Epidermal melanocyte (primary cell): ENCODE data around the gene PIP4K2A.

Experiments used
- DNase-seq: peaks from one replicate; pipeline ENCODE4 v3.0.0; 2011; ENCODE audit warnings: low spot score; ENCODE audit not compliant: insufficient read length

PIP4K2A gene

DNA sequence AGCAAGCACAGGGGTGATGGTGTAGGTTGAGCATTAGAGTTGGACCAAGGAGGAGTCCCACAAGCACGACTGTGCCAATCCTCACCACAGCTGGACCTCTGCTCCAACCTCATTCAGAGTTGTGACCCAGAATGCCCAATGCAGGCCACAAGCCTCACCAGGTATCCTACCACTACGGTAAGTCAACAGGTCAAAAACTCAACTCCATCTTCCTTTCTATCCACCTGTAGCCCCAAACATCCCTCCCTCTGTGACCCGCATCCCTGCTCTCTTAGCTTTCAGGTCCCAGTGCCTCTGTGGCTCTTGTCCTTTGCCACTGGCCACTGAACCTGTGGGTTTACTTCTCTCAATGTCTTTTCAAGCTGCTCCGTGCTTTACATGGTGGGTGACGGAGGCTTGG lies 112.8 kb downstream of the PIP4K2A start:
- no peak for DNase-seq

DNA sequence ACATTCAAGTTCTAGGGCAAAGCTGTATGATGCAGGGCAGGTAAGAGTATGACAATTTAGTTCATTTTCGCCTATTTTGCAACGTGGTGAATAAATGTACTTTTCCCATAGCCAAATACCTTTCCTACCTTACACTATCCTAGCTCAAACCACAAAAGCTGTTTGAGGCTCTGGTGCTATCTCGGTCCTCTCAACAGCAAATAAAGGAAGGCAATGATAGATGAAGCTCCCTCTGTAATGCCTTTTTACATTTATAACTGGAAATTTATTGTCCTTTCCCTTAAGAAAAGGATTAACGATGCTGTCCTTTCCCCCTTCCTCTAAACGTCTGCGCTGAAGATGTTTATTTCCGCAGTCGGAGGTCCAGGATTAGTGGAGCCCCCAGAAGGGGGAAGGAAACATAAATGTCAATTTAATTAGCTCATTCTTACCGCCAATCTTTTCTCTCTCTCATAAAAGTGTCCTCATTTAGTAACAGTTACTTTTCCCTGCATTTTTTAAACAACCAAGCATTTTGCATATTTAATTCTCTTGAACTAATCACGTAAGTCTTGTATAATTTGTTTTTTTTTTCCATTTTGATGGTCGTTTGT lies 114.6 kb downstream of the PIP4K2A start:
- no peak for DNase-seq

DNA sequence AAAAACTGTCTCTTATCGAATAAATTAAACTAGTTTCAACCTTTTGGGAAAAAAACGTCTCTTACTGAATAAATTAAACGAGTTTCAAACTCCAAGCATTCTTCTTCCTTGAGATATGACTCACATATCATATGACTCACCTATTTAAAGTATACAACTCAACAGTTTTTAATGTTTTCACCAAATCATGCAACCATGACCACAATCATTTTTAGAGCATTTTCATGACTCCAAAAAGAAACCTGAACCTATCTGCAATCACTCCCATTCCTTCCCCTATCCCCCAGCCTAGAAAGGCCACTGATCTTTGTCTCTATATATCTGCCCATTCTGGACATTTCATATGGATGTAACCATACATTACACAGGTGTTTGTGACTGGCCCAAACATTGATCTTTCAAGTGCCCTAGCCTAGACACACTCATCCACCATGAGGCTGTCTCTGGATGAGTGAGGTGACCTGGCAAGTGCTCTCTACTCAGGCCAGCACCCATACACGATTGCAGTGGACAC lies 115.3 kb downstream of the PIP4K2A start:
- DNase-seq, result no peak

DNA sequence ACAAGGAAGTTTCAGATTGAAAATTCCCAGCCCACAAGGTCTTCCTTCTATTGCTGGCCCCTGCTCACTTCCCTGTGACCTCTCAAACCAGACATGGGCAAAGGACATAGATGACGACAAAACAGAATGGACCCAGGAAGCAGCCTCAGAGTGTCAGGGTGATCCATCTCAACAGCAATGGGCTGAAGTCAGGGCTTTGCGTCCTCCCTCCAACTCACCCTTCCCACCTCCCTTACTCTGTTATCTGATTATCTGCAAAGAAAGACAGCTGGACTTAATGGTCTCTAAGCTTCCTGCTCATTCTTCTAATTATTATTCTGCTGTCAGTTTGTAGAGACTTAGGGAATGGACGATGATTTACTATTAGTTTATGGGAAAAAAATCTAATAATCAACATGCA lies 115.9 kb downstream of the PIP4K2A start:
- no peak for DNase-seq

DNA sequence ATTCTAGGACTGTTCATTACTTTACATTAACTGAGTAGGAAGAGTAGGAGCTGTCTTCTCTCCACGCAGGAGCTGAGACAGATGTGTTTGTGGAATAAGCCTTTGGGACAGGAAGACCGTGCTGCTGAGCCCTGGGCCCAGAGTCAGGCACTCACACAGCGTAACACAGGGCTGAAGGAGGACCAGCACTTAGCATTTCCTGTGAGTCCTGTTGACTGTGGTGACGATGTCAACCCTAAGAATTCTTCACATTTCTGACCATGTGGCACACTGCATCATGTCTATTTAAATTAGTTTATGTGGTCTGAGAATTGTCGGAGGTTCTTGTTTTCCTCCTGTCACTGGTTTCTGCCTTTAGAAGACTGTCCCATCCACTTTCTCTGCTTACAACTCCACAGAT lies 117.2 kb downstream of the PIP4K2A start:
- no peak for DNase-seq

DNA sequence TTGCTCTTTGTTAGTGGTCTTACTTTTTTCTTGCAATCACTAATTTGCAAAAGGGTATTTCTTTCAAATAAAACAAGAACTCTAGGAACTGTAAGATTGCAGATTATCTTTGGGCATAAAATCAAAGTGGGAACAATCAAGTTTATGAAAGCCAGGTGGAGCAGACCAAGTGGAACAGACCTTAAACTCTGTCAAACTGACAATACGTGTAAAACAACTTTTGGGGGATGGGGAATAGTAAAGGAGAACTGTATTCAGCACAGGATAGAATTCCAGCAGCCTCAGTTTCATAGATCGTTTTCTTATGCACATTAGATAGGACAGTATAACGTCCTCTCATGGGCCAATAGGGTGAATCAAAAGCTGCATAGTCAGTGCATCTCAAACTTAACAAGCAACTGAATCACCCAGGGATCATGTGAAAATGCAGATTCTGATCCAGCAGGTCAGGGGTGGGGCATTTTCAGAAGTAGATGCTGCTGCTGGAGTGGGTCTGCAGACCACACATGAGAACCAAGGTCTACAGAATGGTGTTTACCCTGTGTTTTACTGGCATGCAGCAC lies 120.7 kb downstream of the PIP4K2A start:
- DNase-seq, result no peak

DNA sequence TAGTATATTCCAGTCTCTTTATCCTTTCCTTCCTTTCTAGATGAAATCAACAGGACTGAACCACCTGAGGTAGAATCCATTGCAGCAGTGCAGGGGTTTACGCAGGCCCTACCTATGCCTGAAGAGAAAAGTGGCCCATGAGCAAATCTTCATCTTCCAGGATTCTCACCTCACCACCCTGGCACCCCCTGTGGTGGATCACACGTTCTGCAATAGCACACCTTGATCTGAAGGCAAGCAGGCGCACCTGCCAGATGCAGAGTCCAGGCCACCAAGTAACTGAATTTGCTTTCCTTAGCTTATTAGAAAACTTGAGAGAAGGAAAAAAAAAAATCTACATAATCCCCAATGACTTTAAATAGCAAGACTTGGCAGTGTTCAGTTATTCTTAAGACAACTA lies 121.4 kb downstream of the PIP4K2A start:
- no peak for DNase-seq

DNA sequence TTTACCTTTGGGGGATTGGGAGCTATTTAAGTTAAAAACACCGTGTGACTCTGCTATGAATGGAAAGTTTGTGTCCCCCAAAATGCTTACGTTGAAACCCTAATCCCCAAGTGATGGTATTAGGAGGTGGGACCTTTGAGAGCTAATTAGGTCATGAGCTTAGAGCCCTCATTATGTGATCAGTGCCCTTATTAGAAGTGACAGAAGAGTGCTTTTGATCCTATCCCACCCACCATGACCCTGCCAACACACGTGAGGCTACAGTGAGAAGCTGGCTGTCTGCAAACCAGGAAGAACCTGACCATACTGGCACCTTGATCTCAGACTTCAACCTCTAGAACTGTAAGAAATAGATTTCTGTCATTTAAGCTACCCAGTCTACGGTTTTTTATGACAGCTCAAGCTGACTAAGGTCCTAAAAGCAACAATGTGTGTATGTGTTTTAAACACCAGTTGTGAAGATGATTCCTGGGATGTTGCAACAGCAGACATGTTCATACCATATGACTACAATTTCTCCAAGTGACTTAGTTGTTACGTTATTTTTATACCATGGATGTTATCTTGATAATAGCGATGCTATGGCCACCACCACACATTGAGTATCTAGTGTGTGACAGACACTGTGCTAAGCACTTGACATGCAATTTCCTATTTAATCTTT lies 124.4 kb downstream of the PIP4K2A start:
- no peak for DNase-seq

DNA sequence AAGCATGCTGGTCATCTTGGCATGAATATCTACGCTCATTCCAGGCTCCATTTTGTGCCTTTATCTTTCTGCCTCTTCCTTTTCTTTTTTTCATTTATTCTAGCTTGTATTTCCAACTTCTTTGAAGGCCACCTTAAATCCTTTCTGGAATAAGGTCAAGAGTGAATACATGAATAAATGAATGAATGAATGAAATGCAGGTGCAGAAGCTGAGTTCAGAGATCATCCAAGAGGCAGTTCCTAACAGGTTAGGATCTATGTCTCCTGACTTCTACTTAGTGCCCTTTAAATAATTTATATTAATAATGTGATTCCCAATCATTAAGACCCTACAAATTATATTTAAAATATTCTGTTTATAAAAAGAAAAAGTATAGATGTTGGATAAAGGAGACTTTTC lies 125.9 kb downstream of the PIP4K2A start:
- DNase-seq, result no peak

DNA sequence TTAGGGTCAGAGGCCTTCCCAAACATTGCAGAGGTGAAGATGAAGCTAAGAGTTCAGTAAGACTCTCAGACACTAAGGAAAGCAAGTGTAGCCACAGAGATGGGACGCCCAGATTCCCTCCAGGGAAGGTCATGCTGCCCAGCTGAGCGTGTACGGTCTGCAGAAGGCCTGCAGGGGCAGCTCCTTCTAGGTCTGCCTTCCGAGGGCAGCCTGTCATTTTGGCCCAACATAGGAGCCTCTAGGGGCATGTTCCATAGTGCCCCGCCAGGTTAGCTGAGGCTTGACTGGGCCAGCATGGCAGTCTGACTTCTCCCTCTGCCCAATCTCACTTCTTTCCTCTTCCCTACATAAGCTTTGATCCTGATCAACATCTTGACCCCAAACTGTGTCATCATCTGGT lies 130.7 kb downstream of the PIP4K2A start:
- no peak for DNase-seq

DNA sequence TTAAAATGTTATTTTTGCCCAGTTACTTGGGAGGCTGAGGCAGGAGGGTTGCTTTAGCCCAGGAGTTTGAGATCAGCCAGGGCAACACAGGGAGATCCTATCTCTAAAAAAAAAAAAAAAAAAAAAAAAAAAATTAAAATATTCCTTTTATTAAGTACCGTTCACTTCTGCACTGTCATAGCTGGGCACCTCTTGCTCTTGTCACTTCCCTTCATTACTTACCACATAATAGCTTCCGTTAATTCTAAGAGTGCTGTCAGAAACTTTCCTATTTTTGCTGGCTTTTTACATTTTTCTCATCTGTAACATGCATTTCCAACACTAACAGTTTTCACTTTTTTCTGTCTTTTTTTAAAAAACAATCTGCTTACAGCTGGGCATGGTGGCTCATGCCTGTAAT lies 132.9 kb downstream of the PIP4K2A start:
- no peak for DNase-seq

DNA sequence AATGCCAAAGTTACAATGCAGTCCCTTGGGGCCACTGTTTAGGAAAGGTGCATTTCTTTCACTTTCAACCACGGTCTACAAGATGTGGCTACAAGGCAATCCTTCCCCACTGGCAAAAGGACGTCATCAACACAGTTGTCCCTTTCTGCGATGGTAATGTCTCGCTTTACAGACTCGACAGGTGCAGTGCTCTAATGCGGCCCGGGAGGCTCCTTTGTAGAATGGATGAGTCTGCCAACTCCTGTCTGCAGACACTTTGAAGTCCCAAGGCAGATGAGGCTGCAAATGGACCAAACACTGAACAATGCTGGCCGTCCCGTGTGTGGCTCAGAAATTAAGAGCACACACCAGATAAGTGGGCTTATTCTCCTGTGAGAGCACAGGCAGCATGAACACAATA lies 133.7 kb downstream of the PIP4K2A start:
- DNase-seq, result no peak

DNA sequence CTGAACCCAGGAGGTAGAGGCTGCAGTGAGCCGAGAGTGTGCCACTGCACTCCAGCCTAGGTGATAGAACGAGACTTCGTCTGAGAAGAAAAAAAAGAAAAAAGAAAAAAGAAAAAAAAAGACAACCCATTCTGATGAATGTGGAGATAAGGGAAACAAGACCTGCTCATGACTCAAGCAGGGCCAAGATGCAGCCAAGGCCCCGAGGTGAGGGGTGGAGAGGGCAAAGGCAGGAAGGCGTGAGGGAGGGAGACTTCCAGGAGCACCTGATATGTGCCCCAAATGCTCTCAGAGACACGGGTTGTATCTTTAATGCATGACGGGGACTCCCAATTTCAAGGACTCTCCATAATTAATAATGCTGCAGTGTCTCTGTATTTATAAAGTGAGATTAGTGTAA lies 134.6 kb downstream of the PIP4K2A start:
- no peak for DNase-seq

DNA sequence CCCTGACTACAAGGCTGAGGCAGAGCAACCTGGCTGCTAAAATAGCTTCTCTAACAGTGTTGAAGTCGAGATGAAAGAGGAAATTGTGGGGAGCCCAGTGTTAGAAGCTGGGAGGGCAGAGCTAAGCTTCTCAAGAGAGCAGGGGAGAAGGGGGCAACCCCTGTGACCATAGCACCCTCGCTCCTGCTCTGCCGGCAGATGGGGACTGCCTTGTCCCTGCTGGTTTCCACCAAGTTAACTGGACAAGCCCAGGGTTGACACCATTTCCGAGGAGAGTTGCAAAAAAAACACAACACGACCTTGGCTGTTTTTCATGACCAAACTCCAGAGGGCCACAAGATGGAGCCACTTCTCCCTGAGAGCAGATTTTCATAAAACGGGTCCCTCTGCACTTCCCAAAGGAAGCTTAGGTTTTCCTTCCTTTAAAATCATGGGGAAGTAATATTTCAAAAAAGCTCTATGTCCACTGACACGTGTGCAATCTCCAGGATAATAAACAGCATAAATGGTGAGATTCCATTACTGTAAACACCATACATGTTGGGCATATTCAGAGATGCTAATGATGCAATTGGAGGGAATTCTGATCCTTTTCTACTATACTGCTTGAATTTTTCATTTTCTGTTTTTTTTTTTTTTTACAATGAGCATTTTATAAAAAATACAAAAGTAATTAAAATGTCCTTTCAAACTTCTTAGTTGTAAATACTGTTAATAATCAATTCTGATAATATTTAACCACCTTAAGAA lies 140.4 kb downstream of the PIP4K2A start:
- DNase-seq, result no peak

DNA sequence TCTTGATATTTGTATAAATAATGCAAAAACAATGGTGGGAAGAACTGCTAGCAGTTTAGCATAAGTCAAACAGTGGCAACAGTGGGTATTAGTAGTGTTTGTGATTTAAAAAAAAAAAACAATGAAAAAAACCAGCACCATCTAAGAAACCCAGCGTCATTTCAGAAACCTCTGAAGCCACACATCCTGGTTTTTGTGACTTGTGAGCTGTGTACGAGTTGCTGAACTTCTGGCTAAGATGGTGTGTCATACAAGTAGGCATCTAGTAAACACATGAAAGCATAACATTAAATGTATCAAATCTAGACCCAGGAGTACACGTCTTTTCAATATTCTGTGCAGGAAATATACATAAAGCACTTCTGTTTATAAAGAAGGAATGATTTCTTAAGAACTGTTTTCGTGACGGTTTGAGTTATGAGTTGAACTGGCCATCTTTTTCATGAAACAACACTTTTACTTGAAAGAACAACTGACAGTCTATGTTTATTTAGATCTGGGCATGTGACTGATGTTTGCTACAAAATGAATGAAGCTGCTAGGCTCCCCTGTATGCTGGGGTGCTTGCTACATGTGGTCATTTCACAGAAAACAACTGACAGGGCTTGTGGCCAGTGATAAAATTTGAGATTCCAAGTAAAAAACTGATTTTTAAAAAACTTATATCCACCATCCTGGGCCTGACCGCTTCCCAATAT lies 143.5 kb downstream of the PIP4K2A start:
- DNase-seq, result no peak

DNA sequence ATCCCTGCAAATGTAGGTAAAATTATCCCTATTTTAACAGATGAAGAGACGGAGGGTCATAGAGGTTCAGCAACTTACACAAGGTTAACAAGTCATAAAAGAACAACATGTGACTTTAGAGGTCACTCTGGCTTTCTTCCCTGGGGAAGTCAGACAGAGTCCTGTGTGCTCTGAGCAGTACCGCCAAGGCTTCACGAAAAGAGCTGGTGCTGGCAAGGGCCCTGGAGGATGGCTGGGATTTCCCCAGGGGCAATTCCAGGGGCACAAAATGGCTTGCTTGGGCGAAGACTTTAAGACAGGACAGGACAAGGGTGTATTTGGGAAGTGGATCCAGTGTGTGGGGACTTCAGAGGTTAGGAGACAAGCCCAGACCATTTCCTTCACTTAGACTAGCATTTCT lies 144.1 kb downstream of the PIP4K2A start:
- no peak for DNase-seq

DNA sequence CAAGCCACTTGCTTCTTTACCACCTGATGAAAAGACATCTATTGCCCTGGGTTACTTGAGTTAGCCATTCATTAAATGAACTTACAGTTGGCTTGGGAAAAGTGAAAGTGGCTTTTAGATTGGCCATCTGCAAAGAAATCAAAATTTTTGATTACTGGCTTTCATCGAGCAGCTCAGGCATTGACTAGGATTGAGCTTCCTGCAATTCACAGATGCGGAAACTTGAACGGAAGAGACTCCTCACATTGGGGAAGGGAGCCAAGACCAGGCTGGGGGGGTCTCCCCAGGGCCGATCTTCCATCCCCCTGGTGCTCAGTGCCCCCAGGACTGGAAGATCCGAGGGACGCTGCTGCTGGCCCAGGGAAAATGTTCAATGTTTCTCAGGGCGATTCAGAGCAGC lies 145.4 kb downstream of the PIP4K2A start:
- no peak for DNase-seq

DNA sequence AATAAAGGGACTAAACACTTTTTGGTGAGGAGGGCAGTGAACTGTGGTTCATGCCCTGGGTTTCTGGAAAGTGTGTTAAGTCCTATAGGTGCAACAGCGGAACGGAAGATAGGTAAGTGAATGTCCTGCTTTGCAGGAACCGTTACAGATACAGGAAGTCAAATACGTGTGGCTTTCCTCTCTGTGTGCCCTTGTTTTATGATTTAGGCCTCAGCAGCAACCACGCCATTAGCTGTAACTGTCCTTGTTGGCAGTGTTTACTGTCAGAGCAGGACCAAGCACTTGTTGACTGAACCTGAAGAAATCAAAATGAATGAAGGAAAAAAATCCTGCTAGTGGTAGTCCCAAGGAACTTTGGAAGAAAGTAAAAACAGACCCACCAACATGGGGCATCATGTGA lies 150.3 kb downstream of the PIP4K2A start:
- DNase-seq, result no peak

DNA sequence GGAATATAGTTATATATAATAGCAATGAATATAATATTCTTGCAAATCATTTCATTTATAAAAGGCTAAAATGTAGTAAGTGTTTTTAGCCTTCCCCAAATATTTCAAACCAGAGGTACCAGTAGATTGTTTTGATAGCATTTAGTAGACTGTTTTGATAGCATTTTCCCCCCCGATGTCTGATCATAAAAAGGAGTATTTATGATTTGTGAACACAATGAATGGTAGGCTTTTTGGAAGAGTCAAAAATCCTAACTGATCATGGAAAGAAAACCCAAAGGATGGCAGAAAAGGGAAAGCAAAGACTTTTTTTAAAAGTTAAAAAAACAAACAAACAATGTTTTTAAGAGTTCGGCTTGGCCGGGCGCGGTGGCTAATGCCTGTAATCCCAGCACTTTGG lies 152.5 kb downstream of the PIP4K2A start:
- DNase-seq, result no peak

DNA sequence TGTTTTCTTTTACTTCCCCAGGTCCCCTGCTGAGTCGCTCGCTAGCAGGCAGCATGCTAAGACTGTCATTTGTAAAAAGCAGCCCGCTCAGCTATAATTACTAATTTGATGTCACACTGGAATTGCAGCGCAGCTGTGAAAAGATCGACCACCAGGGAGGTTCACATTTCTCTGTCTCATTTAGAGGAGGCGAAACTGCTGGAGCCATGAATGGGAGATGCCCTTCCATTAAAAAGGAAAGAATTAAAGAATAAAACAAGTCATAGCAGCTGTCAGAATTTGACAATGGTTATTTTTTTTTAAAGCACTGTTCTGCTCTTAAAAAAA lies 153.5 kb downstream of the PIP4K2A start:
- DNase-seq, result no peak

DNA sequence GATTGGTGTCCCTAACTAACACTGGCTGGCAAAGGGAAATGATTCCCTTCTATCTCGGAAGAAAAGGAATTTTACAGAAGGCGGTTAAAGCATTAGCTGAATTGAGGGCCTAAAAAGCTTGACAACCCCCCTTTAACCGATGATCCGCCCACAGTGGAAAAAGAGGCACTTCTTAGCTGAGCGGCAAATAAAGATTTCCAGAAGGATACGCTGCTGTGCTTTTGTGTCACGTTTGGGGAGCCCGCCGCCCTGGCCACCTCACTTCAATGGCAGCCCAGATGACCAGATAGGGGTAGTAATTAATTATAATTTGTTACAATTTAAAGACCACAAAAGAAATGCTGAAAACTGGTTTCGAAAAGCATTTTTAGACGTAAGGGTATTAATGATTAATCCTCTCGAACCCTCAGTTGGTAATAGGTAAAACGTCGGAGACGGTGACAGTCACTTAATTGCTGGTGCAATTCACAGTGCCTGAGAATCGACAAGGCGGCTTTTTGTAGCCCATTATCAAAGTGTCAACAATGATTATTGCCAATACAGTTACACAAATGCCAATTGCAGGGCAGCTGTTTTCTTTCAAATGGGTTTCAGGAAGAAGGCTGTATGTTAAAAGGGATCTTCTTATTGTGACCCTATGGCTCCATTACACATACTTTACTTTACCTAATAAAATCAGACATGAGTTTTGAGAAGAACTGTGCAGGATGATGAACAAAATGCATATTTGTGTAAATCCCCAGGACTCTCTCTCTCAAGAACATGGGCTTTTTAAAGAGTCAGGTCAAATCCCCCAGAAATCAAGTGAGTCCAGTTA lies 154.1 kb downstream of the PIP4K2A start:
- DNase-seq, result no peak
